ENCODE measurements around the gene LAMB2.

Gene LAMB2

DNA sequence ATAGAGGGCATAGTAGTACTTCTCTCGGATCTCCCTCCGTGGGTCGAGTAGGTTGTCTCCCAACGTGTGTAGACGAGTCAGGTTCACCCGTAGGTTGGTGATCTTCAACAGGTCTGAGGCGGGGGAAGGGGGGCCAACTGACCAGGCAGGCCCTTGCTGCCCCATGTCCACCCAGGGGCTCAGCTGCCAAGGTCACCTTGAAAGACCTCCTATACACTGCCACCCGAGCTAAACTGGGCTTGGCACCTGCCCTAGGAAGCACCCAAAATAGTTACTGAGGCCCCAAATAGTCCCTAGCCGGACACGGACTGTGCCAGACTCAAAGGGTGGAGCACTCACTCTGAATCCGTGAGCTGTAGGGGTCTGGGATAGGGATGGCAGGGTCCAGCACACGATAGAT is 1.8 kb downstream of the LAMB2 start:
- in situ Hi-C loops (cut with HindIII; ENCODE audit: low pct_ligation_motif_present, low sequenced_read_pairs): no loop called here
- no peak for TF ChIP-seq CTCF (IDR thresholded peaks at IDR 0.05; ENCODE audit: low read depth, low read length, missing control alignments)
- no peak overlapping the region for H3K4me3 ChIP-seq (ENCODE audit: low read depth, low read length)
- H3K27me3 ChIP-seq (replicated peaks): no peaks in the 10 kb centered on the region
- no peak overlapping the region for H3K27ac ChIP-seq
- peaks cover 49% of the 10 kb centered on the region for H3K36me3 ChIP-seq (replicated peaks)
- no peak for DNase-seq

- Histone ChIP-seq H3K36me3 (replicated peaks) (peaks cover 88% of the 10 kb centered on the region), H3K4me3 (ENCODE audit: low read depth, low read length) (no peak overlapping the region)
- peak; percentile 22 for TF ChIP-seq CTCF (IDR thresholded peaks at IDR 0.05; ENCODE audit: low read depth, low read length, missing control alignments)
Observed at GRCh38 chr3:49124991-49125670, 7.7 kb downstream of the LAMB2 start.

DNA sequence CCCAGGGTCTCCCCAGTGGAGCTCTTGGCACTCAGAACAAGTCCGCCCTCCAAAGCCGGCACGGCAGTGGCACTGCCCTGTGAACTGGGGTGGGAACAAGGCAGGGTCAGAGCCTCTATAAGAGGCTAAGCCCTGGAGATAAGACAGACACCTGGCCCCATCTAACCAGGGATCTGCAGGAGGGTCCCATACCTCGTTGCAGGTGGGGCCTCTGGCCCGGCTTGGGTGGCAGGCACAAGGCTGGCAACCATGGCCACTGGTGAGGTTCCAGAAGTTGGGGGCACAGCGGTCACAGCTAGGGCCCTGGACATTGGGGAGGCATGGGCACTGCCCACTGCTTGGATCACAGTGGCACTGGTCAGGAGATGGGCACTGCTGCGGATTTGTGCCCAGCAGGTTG is 8.6 kb downstream of the LAMB2 start:
- H3K27me3 ChIP-seq (replicated peaks): no peaks in the 10 kb centered on the region
- H3K4me3 ChIP-seq (ENCODE audit: low read depth, low read length): no peak overlapping the region
- no peak overlapping the region for H3K27ac ChIP-seq
- DNase-seq: no peak
- no peak for TF ChIP-seq CTCF (IDR thresholded peaks at IDR 0.05; ENCODE audit: low read depth, low read length, missing control alignments)
- in situ Hi-C loops (cut with HindIII; ENCODE audit: low pct_ligation_motif_present, low sequenced_read_pairs): no loop called here
- H3K36me3 ChIP-seq (replicated peaks): peaks cover 79% of the 10 kb centered on the region

More at GRCh38 chr3:49124991-49125670, 7.7 kb downstream of the LAMB2 start:
- DNase-seq: no peak
- in situ Hi-C loops (cut with HindIII; ENCODE audit: low pct_ligation_motif_present, low sequenced_read_pairs): no loop called here
- no peak overlapping the region for H3K27ac ChIP-seq
- no peaks in the 10 kb centered on the region for H3K27me3 ChIP-seq (replicated peaks)

DNA sequence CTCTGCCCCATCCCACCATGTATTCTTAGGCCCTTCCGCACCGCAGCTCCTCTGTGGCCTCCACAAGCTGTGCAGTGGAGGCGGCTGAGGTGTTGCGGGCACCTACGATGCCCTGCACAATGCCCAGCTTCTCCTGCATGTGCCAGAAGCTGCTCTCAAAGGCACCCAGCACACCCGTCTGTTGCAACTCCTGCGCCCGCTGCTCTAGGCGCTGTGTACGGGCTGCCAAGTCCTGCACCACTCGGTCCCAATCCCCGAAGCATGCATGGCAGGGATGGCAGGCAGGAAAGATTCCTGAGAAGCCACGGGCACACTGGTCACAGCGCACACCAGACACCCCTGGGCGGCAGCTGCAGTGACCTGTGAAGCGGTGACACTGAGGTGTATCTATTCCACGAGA is 9.2 kb downstream of the LAMB2 start:
- no peak overlapping the region for H3K4me3 ChIP-seq (ENCODE audit: low read depth, low read length)
- no peaks in the 10 kb centered on the region for H3K27me3 ChIP-seq (replicated peaks)
- H3K36me3 ChIP-seq (replicated peaks): peaks cover 74% of the 10 kb centered on the region
- H3K27ac ChIP-seq: no peak overlapping the region
- TF ChIP-seq CTCF (IDR thresholded peaks at IDR 0.05; ENCODE audit: low read depth, low read length, missing control alignments): no peak
- in situ Hi-C loops (cut with HindIII; ENCODE audit: low pct_ligation_motif_present, low sequenced_read_pairs): no loop called here
- no peak for DNase-seq

DNA sequence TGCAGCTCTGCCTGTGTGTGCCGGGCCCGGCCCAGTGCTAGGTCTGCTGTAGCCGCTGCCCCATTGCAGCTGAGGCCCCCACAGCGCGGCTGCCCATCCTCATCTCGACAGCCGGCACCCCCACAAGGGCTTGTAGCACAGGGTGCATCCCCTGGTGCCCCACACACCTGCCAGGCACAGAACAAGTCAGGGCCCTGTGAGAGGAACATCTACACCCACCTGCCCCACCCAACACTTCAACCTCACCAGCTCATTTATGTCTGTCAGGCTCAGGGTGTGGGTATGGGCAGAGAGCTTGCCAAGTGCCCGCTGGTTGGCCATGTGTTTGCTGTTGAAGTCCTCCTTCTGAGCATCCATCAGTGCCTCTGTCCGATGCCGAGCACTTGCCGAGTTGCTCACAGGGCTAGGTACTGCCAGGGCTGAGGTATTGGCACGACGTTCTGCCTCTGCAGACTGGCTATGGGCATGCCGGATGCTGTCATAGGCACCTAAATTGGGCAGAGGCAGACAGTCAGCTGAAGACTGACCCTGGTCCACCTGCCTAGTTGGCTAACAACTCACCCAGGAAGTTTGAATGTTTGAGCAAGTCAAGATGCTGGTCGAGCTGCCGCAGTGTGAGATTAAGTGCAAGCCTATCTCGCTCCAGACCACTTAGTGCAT is 9.8 kb downstream of the LAMB2 start:
- in situ Hi-C loops (cut with HindIII; ENCODE audit: low pct_ligation_motif_present, low sequenced_read_pairs): no loop called here
- TF ChIP-seq CTCF (IDR thresholded peaks at IDR 0.05; ENCODE audit: low read depth, low read length, missing control alignments): no peak
- Histone ChIP-seq H3K27me3 (replicated peaks) (no peaks in the 10 kb centered on the region), H3K4me3 (ENCODE audit: low read depth, low read length) (no peak overlapping the region), H3K36me3 (replicated peaks) (peaks cover 70% of the 10 kb centered on the region), H3K27ac (no peak overlapping the region)
- DNase-seq: no peak
